H1 (cell line): ENCODE results near the gene RGS16.

Experiments
- CEBPB ChIP-seq: IDR thresholded peaks from 2 replicates; pipeline ENCODE4 v1.6.1; 2012; ENCODE audit warnings: low read depth, low read length
- CTCF ChIP-seq, 3 experiments: IDR thresholded peaks; 1 replicate in 2 of 3; 2 replicates in 1 of 3; pipeline versions ENCODE4 v1.5.1 to v1.6.1; 2011; ENCODE audit warnings: low read length in 3 of 3, mild to moderate bottlenecking in 3 of 3, inconsistent platforms in 2 of 3, low read depth in 1 of 3, moderate library complexity in 1 of 3; ENCODE audit not compliant: insufficient read depth in 1 of 3; ENCODE audit errors: control extremely low read depth in 1 of 3
- GABPA ChIP-seq: IDR thresholded peaks from 2 replicates; pipeline ENCODE4 v1.6.1; 2011; ENCODE audit warnings: mild to moderate bottlenecking, low read length, moderate library complexity, borderline replicate concordance; ENCODE audit not compliant: insufficient read depth
- HDAC6 ChIP-seq: IDR thresholded peaks from one replicate; pipeline ENCODE4 v1.7.1; 2012; ENCODE audit warnings: low read depth, mild to moderate bottlenecking, inconsistent platforms, low read length, moderate library complexity
- JUND ChIP-seq: IDR thresholded peaks from 2 replicates; pipeline ENCODE4 v1.6.1; 2011; ENCODE audit warnings: mild to moderate bottlenecking, improper control_type of control experiment, low read length
- POLR2A ChIP-seq, 2 experiments: IDR thresholded peaks; 1 replicate in 1 of 2; 2 replicates in 1 of 2; pipeline ENCODE4 v1.6.1; 2011; ENCODE audit warnings: low read depth in 2 of 2, low read length in 2 of 2, mild to moderate bottlenecking in 2 of 2; ENCODE audit errors: control extremely low read depth in 1 of 2
- POLR2AphosphoS5 ChIP-seq: IDR thresholded peaks from 2 replicates; pipeline ENCODE4 v1.6.1; 2011; ENCODE audit warnings: low read depth, low read length

- TF ChIP-seq POLR2AphosphoS5 (no peak), CTCF (IDR thresholded peaks at IDR 0.05; ENCODE audit: control extremely low read depth in 1 of 3, insufficient read depth in 1 of 3, low read depth in 1 of 3, low read length in 3 of 3) (no peak), HDAC6 (no peak), POLR2A (IDR thresholded peaks at IDR 0.05; ENCODE audit: control extremely low read depth in 1 of 2, low read depth in 2 of 2, low read length in 2 of 2) (no peak), JUND (no peak), GABPA (no peak), CEBPB (no peak)
Measured at GRCh38 chr1:182568647-182569284, 35.4 kb downstream of the RGS16 start.
